ENCODE results near the gene RRAGB. TPM values are rescaled to one million over a fixed set of nuclear protein-coding genes. Genes with fewer than 3 reads are reported as not detected.

RRAGB gene
- total RNA-seq, 2 donors from 2014 or later = 15.5 to 23.0 TPM

DNA sequence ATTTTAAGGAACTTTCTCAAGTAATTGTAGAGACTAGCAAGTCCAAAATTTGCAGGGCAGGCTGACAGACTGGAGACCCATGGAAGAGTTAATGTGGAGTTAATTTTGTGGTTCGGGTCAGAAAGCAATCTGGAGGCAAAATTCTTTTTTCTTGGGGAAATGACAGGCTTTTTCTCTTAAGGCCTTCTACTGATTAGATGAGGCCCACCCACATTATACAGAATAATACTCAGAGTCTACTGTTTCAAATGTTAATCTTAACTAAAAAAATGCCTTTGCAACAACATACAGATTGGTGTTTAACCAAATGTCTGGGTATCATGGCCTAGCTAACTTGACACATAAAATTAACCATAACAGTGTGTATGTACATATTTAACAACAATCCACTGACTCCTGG, 32.7 kb downstream of the RRAGB start:
- Mint-ChIP-seq H3K4me3 (no peak overlapping the region), H3K36me3 (ENCODE audit: low read depth) (peaks cover 53% of the 10 kb centered on the region), H3K4me1 (peaks cover 2% of the 10 kb centered on the region), H3K27ac (no peak overlapping the region), H3K9me3 (peaks cover 45% of the 10 kb centered on the region), H3K27me3 (ENCODE audit: insufficient read depth) (no peaks in the 10 kb centered on the region)
- no CpG with 5 or more reads among the region's 1 CpG for WGBS, 2 experiments (ENCODE audit: insufficient coverage in 1 of 2, insufficient read length in 1 of 2)
- no peak overlapping the region for H3K9ac ChIP-seq (ENCODE audit: extremely low read depth, low read length, poor library complexity, severe bottlenecking)
- H3K4me3 ChIP-seq (ENCODE audit: low read length) = no peak overlapping the region
- no peak overlapping the region for H3K27ac ChIP-seq (ENCODE audit: low read depth, low read length)
- H3K27me3 ChIP-seq (ENCODE audit: control insufficient read depth, insufficient read depth, low read length, poor library complexity, severe bottlenecking) = no peaks in the 10 kb centered on the region
- H3K36me3 ChIP-seq (ENCODE audit: control insufficient read depth, insufficient read depth, low read length) = peaks cover 62% of the 10 kb centered on the region
- H3K4me1 ChIP-seq (ENCODE audit: control insufficient read depth, insufficient read depth, low read length) = no peaks in the 10 kb centered on the region
- DNase-seq = no peak
- TF ChIP-seq, protein P1, sequence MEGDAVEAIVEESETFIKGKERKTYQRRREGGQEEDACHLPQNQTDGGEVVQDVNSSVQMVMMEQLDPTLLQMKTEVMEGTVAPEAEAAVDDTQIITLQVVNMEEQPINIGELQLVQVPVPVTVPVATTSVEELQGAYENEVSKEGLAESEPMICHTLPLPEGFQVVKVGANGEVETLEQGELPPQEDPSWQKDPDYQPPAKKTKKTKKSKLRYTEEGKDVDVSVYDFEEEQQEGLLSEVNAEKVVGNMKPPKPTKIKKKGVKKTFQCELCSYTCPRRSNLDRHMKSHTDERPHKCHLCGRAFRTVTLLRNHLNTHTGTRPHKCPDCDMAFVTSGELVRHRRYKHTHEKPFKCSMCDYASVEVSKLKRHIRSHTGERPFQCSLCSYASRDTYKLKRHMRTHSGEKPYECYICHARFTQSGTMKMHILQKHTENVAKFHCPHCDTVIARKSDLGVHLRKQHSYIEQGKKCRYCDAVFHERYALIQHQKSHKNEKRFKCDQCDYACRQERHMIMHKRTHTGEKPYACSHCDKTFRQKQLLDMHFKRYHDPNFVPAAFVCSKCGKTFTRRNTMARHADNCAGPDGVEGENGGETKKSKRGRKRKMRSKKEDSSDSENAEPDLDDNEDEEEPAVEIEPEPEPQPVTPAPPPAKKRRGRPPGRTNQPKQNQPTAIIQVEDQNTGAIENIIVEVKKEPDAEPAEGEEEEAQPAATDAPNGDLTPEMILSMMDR (conservative IDR thresholded peaks at IDR 0.05) = no peak
- H3K9me3 ChIP-seq (ENCODE audit: control insufficient read depth, low read length) = peaks cover 11% of the 10 kb centered on the region

DNA sequence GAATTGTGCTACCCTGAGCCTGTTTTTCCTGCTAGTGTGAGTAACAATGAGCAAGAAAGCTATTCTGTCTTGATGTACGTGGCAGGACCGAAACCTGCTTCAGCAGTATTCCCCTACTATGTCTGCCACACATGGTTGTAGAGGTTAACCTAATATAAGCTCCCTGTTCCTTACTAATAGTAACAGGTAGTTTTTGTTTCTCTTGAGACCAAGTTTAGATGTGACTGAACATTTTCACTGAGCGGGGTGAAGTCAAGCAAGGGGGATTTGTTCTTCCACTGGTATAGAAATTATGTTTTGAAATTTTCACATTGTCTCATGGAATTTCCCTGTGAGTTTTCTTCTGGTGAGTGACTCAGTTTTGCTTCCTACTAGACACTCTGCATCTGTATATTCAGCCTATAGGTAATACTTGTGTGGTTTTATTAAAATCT, 37.3 kb downstream of the RRAGB start:
- Mint-ChIP-seq H3K9me3 (peaks cover 22% of the 10 kb centered on the region), H3K4me3 (no peak overlapping the region), H3K36me3 (ENCODE audit: low read depth) (peaks cover 53% of the 10 kb centered on the region), H3K27ac (no peak overlapping the region), H3K4me1 (peaks cover 4% of the 10 kb centered on the region), H3K27me3 (ENCODE audit: insufficient read depth) (no peaks in the 10 kb centered on the region)
- TF ChIP-seq, protein P1 (conservative IDR thresholded peaks at IDR 0.05) = no peak
- Histone ChIP-seq H3K4me3 (ENCODE audit: low read length) (no peak overlapping the region), H3K27ac (ENCODE audit: low read depth, low read length) (no peak overlapping the region), H3K27me3 (ENCODE audit: control insufficient read depth, insufficient read depth, low read length, poor library complexity, severe bottlenecking) (no peaks in the 10 kb centered on the region), H3K9ac (ENCODE audit: extremely low read depth, low read length, poor library complexity, severe bottlenecking) (no peak overlapping the region), H3K9me3 (ENCODE audit: control insufficient read depth, low read length) (no peaks in the 10 kb centered on the region), H3K4me1 (ENCODE audit: control insufficient read depth, insufficient read depth, low read length) (no peaks in the 10 kb centered on the region), H3K36me3 (ENCODE audit: control insufficient read depth, insufficient read depth, low read length) (peaks cover 77% of the 10 kb centered on the region)
- DNase-seq = no peak
- 97% methylated on average over 3 of the region's 3 CpGs; no CpG with 5 or more reads in 1 of the 2 experiments for WGBS, 2 experiments (ENCODE audit: insufficient coverage in 1 of 2, insufficient read length in 1 of 2)

DNA sequence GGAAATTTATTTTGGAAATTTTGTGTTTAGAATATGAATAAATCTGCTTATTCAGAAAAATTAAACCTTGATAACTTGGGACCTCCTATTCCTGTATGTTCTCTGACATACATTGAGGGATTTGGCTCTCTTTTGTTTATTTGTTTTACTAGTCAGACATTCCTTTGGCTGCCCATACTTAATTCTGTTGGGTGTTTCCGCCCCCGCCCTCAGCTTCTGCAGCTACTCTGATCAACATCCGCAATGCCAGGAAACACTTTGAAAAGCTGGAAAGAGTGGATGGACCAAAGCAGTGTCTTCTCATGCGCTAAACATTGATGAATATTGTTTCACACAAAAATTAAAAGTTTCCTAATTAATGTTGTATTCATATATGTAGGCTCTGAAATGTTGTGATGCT, 40.5 kb downstream of the RRAGB start:
- peaks cover 71% of the 10 kb centered on the region for H3K36me3 Mint-ChIP-seq (ENCODE audit: low read depth)
- peaks cover 44% of the 10 kb centered on the region for H3K9me3 Mint-ChIP-seq
- TF ChIP-seq, protein P1 (conservative IDR thresholded peaks at IDR 0.05) = no peak
- H3K27ac ChIP-seq (ENCODE audit: low read depth, low read length) = no peak overlapping the region
- H3K4me1 ChIP-seq (ENCODE audit: control insufficient read depth, insufficient read depth, low read length) = no peaks in the 10 kb centered on the region
- no peaks in the 10 kb centered on the region for H3K27me3 Mint-ChIP-seq (ENCODE audit: insufficient read depth)
- H3K9me3 ChIP-seq (ENCODE audit: control insufficient read depth, low read length) = peaks cover 12% of the 10 kb centered on the region
- no peak overlapping the region for H3K4me3 Mint-ChIP-seq
- H3K36me3 ChIP-seq (ENCODE audit: control insufficient read depth, insufficient read depth, low read length) = peaks cover 79% of the 10 kb centered on the region
- no peak for DNase-seq
- no peaks in the 10 kb centered on the region for H3K27me3 ChIP-seq (ENCODE audit: control insufficient read depth, insufficient read depth, low read length, poor library complexity, severe bottlenecking)
- no peak overlapping the region for H3K4me3 ChIP-seq (ENCODE audit: low read length)
- no peak overlapping the region for H3K9ac ChIP-seq (ENCODE audit: extremely low read depth, low read length, poor library complexity, severe bottlenecking)
- no peak overlapping the region for H3K27ac Mint-ChIP-seq
- peaks cover 2% of the 10 kb centered on the region for H3K4me1 Mint-ChIP-seq
- WGBS, 2 experiments (ENCODE audit: insufficient coverage in 1 of 2, insufficient read length in 1 of 2) = 96% methylated on average over 3 of the region's 4 CpGs; no CpG with 5 or more reads in 1 of the 2 experiments
